Renal cortical epithelial cell (primary cell): ENCODE data around the gene TIGD7. TPM values are rescaled to one million over a fixed set of nuclear protein-coding genes. Genes with fewer than 3 reads are reported as not detected.
A peak's percentile ranks its signal among the peaks of the same experiment; 100 is the strongest.
"Not testable (repeated sequence)": the region's sequence is repeated elsewhere in the genome, so short reads cannot be mapped to it uniquely, and the experiment has no call there.

Experiments used
- DNase-seq: peaks from one replicate; pipeline ENCODE4 v3.0.0-alpha.2; 2011; ENCODE audit warnings: low read depth
- total RNA-seq: library from RNA; depleted of rRNA; stranded (reverse); fragments of >200 nt; gene quantifications from 2 replicates; pipeline ENCODE4 v1.2.3, GENCODE V29; 2014

Gene TIGD7
- total RNA-seq, 1 donor from 2014 or later = 4.9 TPM

GRCh38 chr16:3282103-3282729 is 23.0 kb downstream of the TIGD7 start:
- no peak for DNase-seq

- DNase-seq = no peak
Observed at GRCh38 chr16:3281222-3281820, 23.9 kb downstream of the TIGD7 start.

- DNase-seq = no peak
Observed at GRCh38 chr16:3276679-3277078, 28.6 kb downstream of the TIGD7 start.

GRCh38 chr16:3274947-3275346 is 30.3 kb downstream of the TIGD7 start:
- no peak for DNase-seq

GRCh38 chr16:3274490-3274889 is 30.7 kb downstream of the TIGD7 start:
- peak; percentile 67 for DNase-seq

- DNase-seq = not testable (repeated sequence)
Observed at GRCh38 chr16:3271281-3271680, 33.9 kb downstream of the TIGD7 start.

- DNase-seq = not testable (repeated sequence)
Observed at GRCh38 chr16:3270718-3271117, 34.5 kb downstream of the TIGD7 start.

GRCh38 chr16:3268294-3268693 is 36.9 kb downstream of the TIGD7 start:
- no peak for DNase-seq

- no peak for DNase-seq
Observed at GRCh38 chr16:3266873-3267537, 38.2 kb downstream of the TIGD7 start.

- peak; percentile 87 for DNase-seq
Observed at GRCh38 chr16:3264137-3265036, 40.8 kb downstream of the TIGD7 start.

GRCh38 chr16:3262517-3262916 is 42.7 kb downstream of the TIGD7 start:
- DNase-seq = no peak

- DNase-seq = no peak
Observed at GRCh38 chr16:3259836-3260235, 45.4 kb downstream of the TIGD7 start.

GRCh38 chr16:3256866-3257465 is 48.3 kb downstream of the TIGD7 start:
- peak; percentile 92 for DNase-seq

GRCh38 chr16:3256146-3256865 is 48.9 kb downstream of the TIGD7 start, which contains the start of gene MEFV:
Gene MEFV (minus strand): TSS chr16:3256633. CDS start chr16:3256587, 46 bp downstream.
- peak; percentile 71 for DNase-seq

- no peak for DNase-seq
Observed at GRCh38 chr16:3254309-3254708, 50.9 kb downstream of the TIGD7 start.

GRCh38 chr16:3252967-3253366 is 52.3 kb downstream of the TIGD7 start:
- DNase-seq = no peak

GRCh38 chr16:3249451-3249850 is 55.8 kb downstream of the TIGD7 start:
- no peak for DNase-seq

- no peak for DNase-seq
Observed at GRCh38 chr16:3249020-3249419, 56.2 kb downstream of the TIGD7 start.
